ENCODE results near the gene MYOF.

- TF ChIP-seq, protein P1, sequence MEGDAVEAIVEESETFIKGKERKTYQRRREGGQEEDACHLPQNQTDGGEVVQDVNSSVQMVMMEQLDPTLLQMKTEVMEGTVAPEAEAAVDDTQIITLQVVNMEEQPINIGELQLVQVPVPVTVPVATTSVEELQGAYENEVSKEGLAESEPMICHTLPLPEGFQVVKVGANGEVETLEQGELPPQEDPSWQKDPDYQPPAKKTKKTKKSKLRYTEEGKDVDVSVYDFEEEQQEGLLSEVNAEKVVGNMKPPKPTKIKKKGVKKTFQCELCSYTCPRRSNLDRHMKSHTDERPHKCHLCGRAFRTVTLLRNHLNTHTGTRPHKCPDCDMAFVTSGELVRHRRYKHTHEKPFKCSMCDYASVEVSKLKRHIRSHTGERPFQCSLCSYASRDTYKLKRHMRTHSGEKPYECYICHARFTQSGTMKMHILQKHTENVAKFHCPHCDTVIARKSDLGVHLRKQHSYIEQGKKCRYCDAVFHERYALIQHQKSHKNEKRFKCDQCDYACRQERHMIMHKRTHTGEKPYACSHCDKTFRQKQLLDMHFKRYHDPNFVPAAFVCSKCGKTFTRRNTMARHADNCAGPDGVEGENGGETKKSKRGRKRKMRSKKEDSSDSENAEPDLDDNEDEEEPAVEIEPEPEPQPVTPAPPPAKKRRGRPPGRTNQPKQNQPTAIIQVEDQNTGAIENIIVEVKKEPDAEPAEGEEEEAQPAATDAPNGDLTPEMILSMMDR (IDR thresholded peaks at IDR 0.05) = no peak
- TF ChIP-seq POLR2A (IDR thresholded peaks at IDR 0.05) = no peak
Measured at GRCh38 chr10:93434991-93435491, 47.1 kb downstream of the MYOF start.
